Measurements from ENCODE around the gene LZTFL1. TPM values are rescaled to one million over a fixed set of nuclear protein-coding genes. Genes with fewer than 3 reads are reported as not detected.

LZTFL1 gene
- total and polyA plus RNA-seq, 2 donors (not counting 3 experiments of a cell fraction or from before 2014, with no cell fraction given): 18.2 to 26.1 TPM

DNA sequence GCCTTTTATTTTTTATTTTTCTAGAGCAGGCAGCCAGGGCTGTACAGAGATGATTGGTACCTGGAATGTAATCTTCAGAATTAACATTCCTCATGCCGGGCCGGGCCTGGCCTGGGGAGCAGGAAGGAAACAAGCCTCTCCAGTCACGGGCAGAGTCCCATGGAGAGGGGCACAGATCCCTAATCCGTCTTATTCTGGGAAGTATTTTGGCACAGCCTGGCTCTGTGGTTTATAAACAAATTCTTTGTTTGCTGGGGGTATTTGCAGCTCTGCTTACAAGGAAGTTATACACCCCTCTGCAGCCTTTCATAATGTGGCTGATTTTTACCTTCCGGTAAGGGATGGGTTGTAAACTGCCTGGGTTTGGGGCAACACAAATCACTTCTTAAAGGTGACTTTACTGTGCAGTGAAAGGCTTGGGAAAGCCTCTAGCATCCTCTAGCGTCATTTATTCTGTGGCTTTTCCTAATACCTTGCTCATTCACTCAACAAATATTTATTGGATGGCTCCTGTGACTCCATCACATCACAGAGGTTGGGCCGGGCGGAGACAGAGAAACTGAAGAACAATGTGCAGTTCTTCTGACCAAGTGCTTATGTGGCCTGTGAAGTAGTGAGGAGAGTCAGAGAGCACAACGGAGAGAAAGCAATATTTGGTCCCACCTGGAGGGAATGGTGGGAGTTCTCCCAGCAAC lies 48.3 kb downstream of the LZTFL1 start:
- Histone ChIP-seq H3K9me1 (replicated peaks; ENCODE audit: control insufficient read depth, extremely low read depth, insufficient read depth, low read length) (no peaks in the 10 kb centered on the region), H3K4me2 (ENCODE audit: insufficient read depth, low read length) (no peak overlapping the region), H3K36me3 (ENCODE audit: control insufficient read depth in 2 of 2, extremely low read depth in 1 of 2, insufficient read depth in 2 of 2, low read length in 2 of 2) (no peaks in the 10 kb centered on the region), H3K9me3 (replicated peaks; ENCODE audit: control insufficient read depth, insufficient read depth, low read length) (no peaks in the 10 kb centered on the region), H3K79me2 (ENCODE audit: control insufficient read depth, insufficient read depth, low read length) (no peaks in the 10 kb centered on the region), H3K27me3 (ENCODE audit: control insufficient read depth in 2 of 2, insufficient read depth in 2 of 2, low read length in 2 of 2) (peaks cover 47 to 61% of the 10 kb centered on the region in 2 experiments), H3K9ac (replicated peaks; ENCODE audit: extremely low read depth, insufficient read depth, low read length) (no peak overlapping the region), H2AFZ (ENCODE audit: low read depth, low read length) (no peak overlapping the region), H3K27ac (ENCODE audit: insufficient read depth, low read depth, low read length) (no peak overlapping the region), H4K20me1 (replicated peaks; ENCODE audit: control insufficient read depth, extremely low read depth, insufficient read depth, low read length) (no peaks in the 10 kb centered on the region), H3K4me1 (ENCODE audit: control insufficient read depth, extremely low read depth, insufficient read depth, low read length) (peaks cover 8% of the 10 kb centered on the region), H3K4me3 (replicated peaks in 1 of 3; ENCODE audit: insufficient read depth in 1 of 3, low read depth in 1 of 3, low read length in 3 of 3) (no peak overlapping the region)
- DNase-seq (ENCODE audit: low read depth, low spot score): no peak
- POLR2A ChIA-PET: no interaction called here
- dilution Hi-C loops (cut with MboI; ENCODE audit: extremely low pct_ligation_motif_present, low sequenced_read_pairs) (no loop called here), intact Hi-C loops (cut with micrococcal nuclease) (no loop called here)
- TF ChIP-seq JUN (IDR thresholded peaks at IDR 0.05; ENCODE audit: borderline replicate concordance, insufficient read depth, insufficient read length, low read depth): no peak
- CTCF ChIA-PET: interaction anchor here (1.1 kb wide), 1 partner anchor 32 kb away, joined by 3 read pairs; no protein-coding TSS in a partner anchor
- no TSS peak for BruUV-seq (replicated peaks)
- no peak for FAIRE-seq

- ChIA-PET POLR2A (no interaction called here), CTCF (interaction anchor here (1.1 kb wide), 1 partner anchor 33 kb away, joined by 3 read pairs; no protein-coding TSS in a partner anchor)
- H3K9me3 ChIP-seq (replicated peaks; ENCODE audit: control insufficient read depth, insufficient read depth, low read length): no peaks in the 10 kb centered on the region
- no peak overlapping the region for H3K27ac ChIP-seq (ENCODE audit: insufficient read depth, low read depth, low read length)
- H3K79me2 ChIP-seq (ENCODE audit: control insufficient read depth, insufficient read depth, low read length): no peaks in the 10 kb centered on the region
- H2AFZ ChIP-seq (ENCODE audit: low read depth, low read length): no peak overlapping the region
- FAIRE-seq (no peak), DNase-seq (ENCODE audit: low read depth, low spot score) (no peak)
- H3K9ac ChIP-seq (replicated peaks; ENCODE audit: extremely low read depth, insufficient read depth, low read length): no peak overlapping the region
- H3K9me1 ChIP-seq (replicated peaks; ENCODE audit: control insufficient read depth, extremely low read depth, insufficient read depth, low read length): no peaks in the 10 kb centered on the region
- BruUV-seq (replicated peaks): no TSS peak
- H4K20me1 ChIP-seq (replicated peaks; ENCODE audit: control insufficient read depth, extremely low read depth, insufficient read depth, low read length): no peaks in the 10 kb centered on the region
- H3K4me1 ChIP-seq (ENCODE audit: control insufficient read depth, extremely low read depth, insufficient read depth, low read length): peaks cover 8% of the 10 kb centered on the region
- H3K27me3 ChIP-seq (ENCODE audit: control insufficient read depth in 2 of 2, insufficient read depth in 2 of 2, low read length in 2 of 2): peaks cover 41 to 53% of the 10 kb centered on the region in 2 experiments
- no peak overlapping the region for H3K4me3 ChIP-seq (replicated peaks in 1 of 3; ENCODE audit: insufficient read depth in 1 of 3, low read depth in 1 of 3, low read length in 3 of 3)
- intact Hi-C loops (cut with micrococcal nuclease): no loop called here
- no peak for TF ChIP-seq MYC (IDR thresholded peaks at IDR 0.05; ENCODE audit: low read depth, low read length)
- no peak for TF ChIP-seq POLR2AphosphoS5 (IDR thresholded peaks at IDR 0.05; ENCODE audit: insufficient read depth, low read depth, low read length)
- no peak for TF ChIP-seq MAX (IDR thresholded peaks at IDR 0.05; ENCODE audit: insufficient read depth, insufficient read length)
- no peak for TF ChIP-seq POLR2A (IDR thresholded peaks at IDR 0.05; ENCODE audit: low read depth, low read length)
- no peak for TF ChIP-seq JUN (IDR thresholded peaks at IDR 0.05; ENCODE audit: borderline replicate concordance, insufficient read depth, insufficient read length, low read depth)
- no peak for TF ChIP-seq CTCF (IDR thresholded peaks at IDR 0.05; ENCODE audit: extremely low read depth in 1 of 2, insufficient read depth in 1 of 2, low read depth in 1 of 2, low read length in 2 of 2)
- TF ChIP-seq GATA2 (IDR thresholded peaks at IDR 0.05; ENCODE audit: insufficient read depth, insufficient read length, low read depth, low read length): no peak
- TF ChIP-seq EZH2 (IDR thresholded peaks at IDR 0.05; ENCODE audit: borderline replicate concordance, low read depth, low read length, severe bottlenecking): no peak
- TF ChIP-seq FOS (IDR thresholded peaks at IDR 0.05; ENCODE audit: borderline replicate concordance, insufficient read depth, low read length): no peak
- H3K4me2 ChIP-seq (ENCODE audit: insufficient read depth, low read length): no peak overlapping the region
- dilution Hi-C loops (cut with MboI; ENCODE audit: extremely low pct_ligation_motif_present, low sequenced_read_pairs): no loop called here
- H3K36me3 ChIP-seq (ENCODE audit: control insufficient read depth in 2 of 2, extremely low read depth in 1 of 2, insufficient read depth in 2 of 2, low read length in 2 of 2): no peaks in the 10 kb centered on the region
These were observed 49.3 kb downstream of the LZTFL1 start for GRCh38 chr3:45792516-45793172.
